ENCODE measurements around the gene TGFB3. TPM values are rescaled to one million over a fixed set of nuclear protein-coding genes. Genes with fewer than 3 reads are reported as not detected.
A peak's percentile ranks its signal among the peaks of the same experiment; 100 is the strongest.

TGFB3 gene
- total and polyA plus RNA-seq, 9 of the 15 experiments (the other 6 are each of a cell fraction or from before 2014, with no cell fraction given), result 0.39 to 2.0 (median 1.0) TPM

DNA sequence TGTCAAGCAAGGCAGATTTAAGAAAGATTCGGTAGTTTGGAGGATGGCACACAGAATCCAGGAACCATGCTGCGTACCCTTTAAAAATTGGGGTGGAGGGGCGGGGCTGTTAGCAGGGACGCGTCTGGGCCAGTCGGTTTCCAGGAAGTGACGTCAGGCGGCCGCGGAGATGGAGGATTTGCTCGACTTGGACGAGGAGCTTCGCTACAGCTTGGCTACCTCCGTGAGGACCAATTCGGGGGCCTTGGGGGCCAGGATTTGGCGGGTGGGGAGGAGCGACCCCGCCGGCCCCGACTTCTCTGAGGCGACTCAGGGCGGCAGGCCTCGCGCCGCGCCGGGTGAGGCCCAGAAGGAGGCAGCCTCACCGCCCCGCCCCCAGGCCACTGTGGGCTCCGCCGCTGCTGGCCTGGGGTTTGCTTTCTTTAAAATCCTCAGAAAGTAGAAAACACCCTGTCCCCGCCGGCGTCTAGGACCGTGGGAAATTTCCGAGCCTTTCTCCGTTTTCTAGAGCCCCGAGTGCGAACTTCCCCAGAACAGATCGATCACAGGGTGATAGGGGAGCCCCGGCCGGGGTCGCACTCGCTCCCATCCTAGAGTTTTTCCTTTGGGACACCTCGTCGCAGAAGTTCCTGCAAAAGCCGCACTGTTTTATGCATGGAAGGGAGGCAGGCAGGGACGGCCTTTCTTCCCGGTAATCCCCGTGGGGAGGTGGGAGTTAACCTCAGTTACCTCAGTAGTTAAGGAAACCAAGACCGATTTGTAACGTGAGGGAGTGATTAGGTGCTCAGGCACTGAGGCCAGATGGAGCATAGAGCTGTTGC is 4.0 kb upstream of the TGFB3 start, which contains the start of gene IFT43 (continued):
- TF ChIP-seq ZNF561 (CRISPR knock-in tag; conservative IDR thresholded peaks at IDR 0.05) (no peak), SMARCA5 (IDR thresholded peaks at IDR 0.05) (no peak), FOXK2 (conservative IDR thresholded peaks at IDR 0.05 in 1 of 2, IDR thresholded peaks at IDR 0.05 in 1 of 2; ENCODE audit: low read depth in 2 of 2) (no peak), U2AF2 (optimal IDR thresholded peaks at IDR 0.05; ENCODE audit: low read depth, low read length) (no peak), ZNF384 (IDR thresholded peaks at IDR 0.05; ENCODE audit: low read depth, low read length) (no peak), MTA1 (IDR thresholded peaks at IDR 0.05; ENCODE audit: borderline replicate concordance) (no peak), ZFP36 (IDR thresholded peaks at IDR 0.05; ENCODE audit: low read depth, low read length, partially characterized antibody) (no peak), SREBF1 (IDR thresholded peaks at IDR 0.05; ENCODE audit: borderline replicate concordance, low read depth, low read length) (no peak), NRF1 (conservative IDR thresholded peaks at IDR 0.05 in 1 of 2, IDR thresholded peaks at IDR 0.05 in 1 of 2) (peak; percentile 28 to 35; a peak in 2 of 4 replicates), YY1 (IDR thresholded peaks at IDR 0.05; ENCODE audit: borderline replicate concordance in 1 of 3, control insufficient read depth in 1 of 3, extremely low read depth in 1 of 3, insufficient read depth in 3 of 3, insufficient read length in 1 of 3, insufficient replicate concordance in 2 of 3, low read depth in 1 of 3, low read length in 2 of 3) (no peak), TRIM24 (IDR thresholded peaks at IDR 0.05) (no peak), ZNF133 (CRISPR knock-in tag; IDR thresholded peaks at IDR 0.05) (no peak), TBP (optimal IDR thresholded peaks at IDR 0.05; ENCODE audit: low read depth, low read length) (no peak), BDP1 (IDR thresholded peaks at IDR 0.05; ENCODE audit: insufficient read depth, insufficient read length) (no peak), ZNF143 (CRISPR knock-in tag; IDR thresholded peaks at IDR 0.05) (no peak), NCOA2 (IDR thresholded peaks at IDR 0.05; ENCODE audit: partially characterized antibody in 2 of 2) (no peak), ZNF274 (IDR thresholded peaks at IDR 0.05; ENCODE audit: borderline replicate concordance, low read depth, low read length) (no peak)
- TF ChIP-seq, protein P1, sequence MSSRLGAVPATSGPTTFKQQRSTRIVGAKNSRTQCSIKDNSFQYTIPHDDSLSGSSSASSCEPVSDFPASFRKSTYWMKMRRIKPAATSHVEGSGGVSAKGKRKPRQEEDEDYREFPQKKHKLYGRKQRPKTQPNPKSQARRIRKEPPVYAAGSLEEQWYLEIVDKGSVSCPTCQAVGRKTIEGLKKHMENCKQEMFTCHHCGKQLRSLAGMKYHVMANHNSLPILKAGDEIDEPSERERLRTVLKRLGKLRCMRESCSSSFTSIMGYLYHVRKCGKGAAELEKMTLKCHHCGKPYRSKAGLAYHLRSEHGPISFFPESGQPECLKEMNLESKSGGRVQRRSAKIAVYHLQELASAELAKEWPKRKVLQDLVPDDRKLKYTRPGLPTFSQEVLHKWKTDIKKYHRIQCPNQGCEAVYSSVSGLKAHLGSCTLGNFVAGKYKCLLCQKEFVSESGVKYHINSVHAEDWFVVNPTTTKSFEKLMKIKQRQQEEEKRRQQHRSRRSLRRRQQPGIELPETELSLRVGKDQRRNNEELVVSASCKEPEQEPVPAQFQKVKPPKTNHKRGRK (tag; IDR thresholded peaks at IDR 0.05), result no peak
- TF ChIP-seq, protein P2, sequence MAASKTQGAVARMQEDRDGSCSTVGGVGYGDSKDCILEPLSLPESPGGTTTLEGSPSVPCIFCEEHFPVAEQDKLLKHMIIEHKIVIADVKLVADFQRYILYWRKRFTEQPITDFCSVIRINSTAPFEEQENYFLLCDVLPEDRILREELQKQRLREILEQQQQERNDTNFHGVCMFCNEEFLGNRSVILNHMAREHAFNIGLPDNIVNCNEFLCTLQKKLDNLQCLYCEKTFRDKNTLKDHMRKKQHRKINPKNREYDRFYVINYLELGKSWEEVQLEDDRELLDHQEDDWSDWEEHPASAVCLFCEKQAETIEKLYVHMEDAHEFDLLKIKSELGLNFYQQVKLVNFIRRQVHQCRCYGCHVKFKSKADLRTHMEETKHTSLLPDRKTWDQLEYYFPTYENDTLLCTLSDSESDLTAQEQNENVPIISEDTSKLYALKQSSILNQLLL (CRISPR knock-in tag; IDR thresholded peaks at IDR 0.05; ENCODE audit: borderline replicate concordance), result no peak
- TF ChIP-seq, protein P3, sequence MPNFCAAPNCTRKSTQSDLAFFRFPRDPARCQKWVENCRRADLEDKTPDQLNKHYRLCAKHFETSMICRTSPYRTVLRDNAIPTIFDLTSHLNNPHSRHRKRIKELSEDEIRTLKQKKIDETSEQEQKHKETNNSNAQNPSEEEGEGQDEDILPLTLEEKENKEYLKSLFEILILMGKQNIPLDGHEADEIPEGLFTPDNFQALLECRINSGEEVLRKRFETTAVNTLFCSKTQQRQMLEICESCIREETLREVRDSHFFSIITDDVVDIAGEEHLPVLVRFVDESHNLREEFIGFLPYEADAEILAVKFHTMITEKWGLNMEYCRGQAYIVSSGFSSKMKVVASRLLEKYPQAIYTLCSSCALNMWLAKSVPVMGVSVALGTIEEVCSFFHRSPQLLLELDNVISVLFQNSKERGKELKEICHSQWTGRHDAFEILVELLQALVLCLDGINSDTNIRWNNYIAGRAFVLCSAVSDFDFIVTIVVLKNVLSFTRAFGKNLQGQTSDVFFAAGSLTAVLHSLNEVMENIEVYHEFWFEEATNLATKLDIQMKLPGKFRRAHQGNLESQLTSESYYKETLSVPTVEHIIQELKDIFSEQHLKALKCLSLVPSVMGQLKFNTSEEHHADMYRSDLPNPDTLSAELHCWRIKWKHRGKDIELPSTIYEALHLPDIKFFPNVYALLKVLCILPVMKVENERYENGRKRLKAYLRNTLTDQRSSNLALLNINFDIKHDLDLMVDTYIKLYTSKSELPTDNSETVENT (CRISPR knock-in tag; IDR thresholded peaks at IDR 0.05), result no peak
- TF ChIP-seq, protein P4, sequence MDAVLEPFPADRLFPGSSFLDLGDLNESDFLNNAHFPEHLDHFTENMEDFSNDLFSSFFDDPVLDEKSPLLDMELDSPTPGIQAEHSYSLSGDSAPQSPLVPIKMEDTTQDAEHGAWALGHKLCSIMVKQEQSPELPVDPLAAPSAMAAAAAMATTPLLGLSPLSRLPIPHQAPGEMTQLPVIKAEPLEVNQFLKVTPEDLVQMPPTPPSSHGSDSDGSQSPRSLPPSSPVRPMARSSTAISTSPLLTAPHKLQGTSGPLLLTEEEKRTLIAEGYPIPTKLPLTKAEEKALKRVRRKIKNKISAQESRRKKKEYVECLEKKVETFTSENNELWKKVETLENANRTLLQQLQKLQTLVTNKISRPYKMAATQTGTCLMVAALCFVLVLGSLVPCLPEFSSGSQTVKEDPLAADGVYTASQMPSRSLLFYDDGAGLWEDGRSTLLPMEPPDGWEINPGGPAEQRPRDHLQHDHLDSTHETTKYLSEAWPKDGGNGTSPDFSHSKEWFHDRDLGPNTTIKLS (IDR thresholded peaks at IDR 0.05; ENCODE audit: borderline replicate concordance, low read depth), result no peak

Measured in K562 (cell line).